Stimulated activated naive CD8-positive, alpha-beta T cell treated with anti-CD3 and anti-CD28 coated beads, Interleukin-15, Interleukin-2, amounts not matched to agents 100 ng/mL and 50 ng/mL, for 24 hours (primary cell): ENCODE results near the gene RFC1.

Experiments used
- H3K27ac Mint-ChIP-seq: one replicate; pipeline ENCODE4 v1.8.0; 2021; ENCODE audit warnings: mild to moderate bottlenecking, mixed read lengths
- H3K27me3 Mint-ChIP-seq: one replicate; pipeline ENCODE4 v1.8.0; 2021; ENCODE audit warnings: mixed read lengths
- H3K36me3 Mint-ChIP-seq: one replicate; pipeline ENCODE4 v1.8.0; 2021; ENCODE audit warnings: low read depth, mixed read lengths
- H3K4me1 Mint-ChIP-seq: one replicate; pipeline ENCODE4 v1.8.0; 2021; ENCODE audit warnings: low read depth, mixed read lengths
- H3K4me3 Mint-ChIP-seq: one replicate; pipeline ENCODE4 v1.8.0; 2021; ENCODE audit warnings: mild to moderate bottlenecking, mixed read lengths
- H3K9me3 Mint-ChIP-seq: one replicate; pipeline ENCODE4 v1.8.0; 2021; ENCODE audit warnings: mixed read lengths

The RFC1 gene

GRCh38 chr4:39256436-39256835 lies 109.7 kb downstream of the RFC1 start:
- Mint-ChIP-seq H3K36me3 (peaks cover 16% of the 10 kb centered on the region), H3K4me3 (no peak overlapping the region), H3K27me3 (no peaks in the 10 kb centered on the region), H3K9me3 (no peaks in the 10 kb centered on the region), H3K4me1 (no peaks in the 10 kb centered on the region), H3K27ac (no peak overlapping the region)

DNA sequence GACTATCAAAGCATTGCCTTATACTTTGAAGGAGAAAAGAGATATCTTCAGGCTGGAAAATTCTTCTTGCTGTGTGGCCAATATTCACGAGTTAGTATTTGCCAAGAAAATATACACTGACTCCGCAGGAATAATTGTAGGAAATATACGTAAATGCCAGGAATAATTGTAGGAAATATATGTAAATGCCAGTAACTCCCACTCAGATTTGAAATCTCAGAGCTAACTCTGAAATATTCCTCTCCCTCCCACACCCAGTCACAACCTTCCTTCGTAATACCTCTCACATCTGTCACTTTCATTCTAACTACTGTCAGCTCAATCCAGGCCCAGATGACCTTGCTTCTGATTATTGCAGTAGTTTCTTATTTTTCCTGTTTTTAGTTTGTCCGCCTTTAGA lies 110.3 kb downstream of the RFC1 start:
- H3K4me3 Mint-ChIP-seq = no peak overlapping the region
- no peaks in the 10 kb centered on the region for H3K9me3 Mint-ChIP-seq
- peaks cover 13% of the 10 kb centered on the region for H3K36me3 Mint-ChIP-seq
- no peak overlapping the region for H3K27ac Mint-ChIP-seq
- no peaks in the 10 kb centered on the region for H3K27me3 Mint-ChIP-seq
- no peaks in the 10 kb centered on the region for H3K4me1 Mint-ChIP-seq

- Mint-ChIP-seq H3K36me3 (peaks cover 13% of the 10 kb centered on the region), H3K4me3 (no peak overlapping the region), H3K27me3 (no peaks in the 10 kb centered on the region), H3K27ac (no peak overlapping the region), H3K4me1 (no peaks in the 10 kb centered on the region), H3K9me3 (peaks cover 4% of the 10 kb centered on the region)
Observed at GRCh38 chr4:39255266-39255665, 110.9 kb downstream of the RFC1 start.

GRCh38 chr4:39243462-39243861 lies 122.7 kb downstream of the RFC1 start:
- Mint-ChIP-seq H3K27me3 (no peaks in the 10 kb centered on the region), H3K27ac (no peak overlapping the region), H3K36me3 (peaks cover 17% of the 10 kb centered on the region), H3K4me1 (no peaks in the 10 kb centered on the region), H3K4me3 (no peak overlapping the region), H3K9me3 (peaks cover 7% of the 10 kb centered on the region)
